Omental fat pad (tissue), 4 donors: Measurements from ENCODE around the gene ACTA1. TPM values are rescaled to one million over a fixed set of nuclear protein-coding genes. Genes with fewer than 3 reads are reported as not detected.

ENCODE experiments used
- ATAC-seq: fragments of 150-250 bp; one replicate; pipeline ENCODE4 v1.9.1; 2016; ENCODE audit warnings: mild to moderate bottlenecking, moderate library complexity; ENCODE audit not compliant: low FRiP score
- DNase-seq: peaks from one replicate; pipeline ENCODE4 v3.0.0-alpha.2; 2019; ENCODE audit warnings: low spot score
- CTCF ChIP-seq, 3 donors: fragments of 450-650 bp; IDR thresholded peaks; one replicate each; pipeline ENCODE4 v1.5.1; 2016 to 2017; ENCODE audit warnings: antibody characterized with exemption in 3 of 3, mild to moderate bottlenecking in 3 of 3, moderate library complexity in 2 of 3
- total RNA-seq, 4 donors: library from RNA; depleted of rRNA; stranded (reverse); fragments of >200 nt; gene quantifications; one replicate each; pipeline ENCODE4 v1.1.0, GENCODE V29; 2016

ACTA1 gene
- total RNA-seq, 4 donors from 2014 or later = 0.56 TPM; not detected in 3

DNA sequence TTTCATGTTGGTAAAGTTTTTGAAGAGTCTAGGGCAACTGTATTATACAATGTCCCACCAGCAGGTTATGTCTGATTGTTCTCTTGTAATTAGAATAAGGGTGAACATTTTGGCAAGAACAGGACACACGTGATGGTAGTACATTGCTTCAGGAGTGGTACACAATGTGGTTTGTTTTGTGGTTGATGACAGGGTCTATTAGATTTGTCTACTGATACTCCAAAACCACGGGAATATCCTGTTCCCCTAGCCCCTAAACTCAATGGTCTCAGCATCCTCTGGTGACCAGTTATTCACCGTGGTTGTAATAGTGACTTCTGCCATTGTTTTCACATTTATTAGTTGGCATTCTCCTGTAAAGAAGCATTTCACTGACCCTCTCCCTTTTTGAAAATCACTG is 22.1 kb upstream of the ACTA1 start:
- no peak for TF ChIP-seq CTCF (IDR thresholded peaks at IDR 0.05)
- ATAC-seq = no peak
- DNase-seq = no peak

- ATAC-seq (no peak), DNase-seq (no peak)
- TF ChIP-seq CTCF (IDR thresholded peaks at IDR 0.05) = no peak
These were observed 20.2 kb upstream of the ACTA1 start for GRCh38 chr1:229454056-229454455.

DNA sequence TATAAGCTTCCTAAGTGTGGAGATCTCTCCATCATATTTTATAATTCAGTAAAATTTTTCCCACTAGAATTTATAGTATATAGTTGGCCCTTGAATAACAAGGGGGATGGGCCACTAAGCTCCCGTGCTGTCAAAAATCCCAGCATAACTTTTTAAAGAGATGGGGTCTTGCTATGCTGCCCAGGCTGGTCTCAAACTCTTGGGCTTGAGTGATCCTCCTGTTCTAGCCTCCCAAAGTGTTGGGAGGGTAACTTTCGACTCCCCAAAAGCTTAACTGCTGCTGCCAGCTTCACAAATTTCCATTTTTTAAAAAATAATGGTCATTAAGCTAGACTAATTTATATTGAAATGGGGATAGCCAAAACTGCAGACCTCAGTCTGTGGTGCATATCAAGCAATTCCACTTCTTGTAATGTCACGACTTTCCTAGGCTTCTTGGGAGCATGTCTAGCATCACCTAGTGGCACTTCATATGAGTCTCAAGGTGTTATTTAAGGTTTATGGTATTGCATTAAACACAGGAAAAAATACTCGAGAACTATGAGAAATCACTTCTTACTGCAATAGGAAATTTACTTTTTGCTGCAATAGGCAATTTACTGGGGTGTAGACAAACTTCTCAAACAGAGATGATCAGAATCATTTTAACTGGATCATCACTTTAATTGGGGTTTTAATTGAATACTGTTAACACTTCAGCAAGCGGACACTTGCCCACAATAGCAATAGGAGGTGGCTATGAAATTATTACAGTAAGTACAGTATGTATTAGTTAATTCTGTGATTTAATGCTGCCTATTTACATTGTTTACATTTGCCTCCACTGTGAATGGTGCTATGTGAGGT is 19.3 kb upstream of the ACTA1 start:
- ATAC-seq (no peak), DNase-seq (no peak)
- TF ChIP-seq CTCF (IDR thresholded peaks at IDR 0.05) = no peak

GRCh38 chr1:229448845-229449244 is 15.0 kb upstream of the ACTA1 start:
- ATAC-seq = no peak
- DNase-seq = no peak
- TF ChIP-seq CTCF (IDR thresholded peaks at IDR 0.05) = no peak

DNA sequence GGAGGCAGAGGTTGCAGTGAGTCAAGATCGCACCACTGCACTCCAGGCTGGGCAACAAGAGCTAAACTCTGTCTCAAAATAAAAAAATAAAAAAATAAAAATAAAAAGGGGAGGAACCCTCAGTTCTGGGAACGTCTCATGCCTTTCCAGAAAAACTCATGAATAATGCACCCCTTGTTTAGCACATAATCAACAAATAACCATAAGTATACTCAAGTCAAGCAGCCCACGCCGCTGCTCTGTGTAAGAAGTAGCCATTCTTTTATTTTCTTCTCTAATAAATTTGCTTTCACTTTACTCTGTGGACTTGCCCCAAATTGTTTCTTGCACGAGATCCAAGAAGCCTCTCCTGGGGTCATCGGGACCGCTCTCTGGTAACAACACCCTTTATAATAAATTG is 14.5 kb upstream of the ACTA1 start:
- no peak for DNase-seq
- TF ChIP-seq CTCF (IDR thresholded peaks at IDR 0.05) = no peak
- ATAC-seq = no peak

DNA sequence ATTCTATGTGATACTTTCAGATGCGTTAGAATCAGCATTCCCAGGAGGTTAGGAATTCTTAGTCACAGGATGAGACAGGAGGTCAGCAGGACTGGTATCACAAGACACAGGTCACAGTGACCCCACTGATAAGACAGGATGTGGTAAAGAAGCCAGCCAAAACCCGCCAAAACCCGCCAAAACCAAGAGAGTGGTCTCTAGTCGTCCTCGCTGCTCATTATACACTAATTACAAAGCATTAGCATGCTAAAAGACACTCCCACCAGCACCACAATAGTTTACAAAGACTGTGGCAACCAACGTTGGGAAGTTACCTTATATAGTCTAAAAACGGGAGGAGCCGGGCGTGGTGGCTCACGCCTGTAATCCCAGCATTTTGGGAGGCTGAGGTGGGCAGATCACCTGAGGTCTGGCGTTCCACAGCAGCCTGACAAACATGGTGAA is 13.9 kb upstream of the ACTA1 start:
- DNase-seq (no peak), ATAC-seq (no peak)
- no peak for TF ChIP-seq CTCF (IDR thresholded peaks at IDR 0.05)

DNA sequence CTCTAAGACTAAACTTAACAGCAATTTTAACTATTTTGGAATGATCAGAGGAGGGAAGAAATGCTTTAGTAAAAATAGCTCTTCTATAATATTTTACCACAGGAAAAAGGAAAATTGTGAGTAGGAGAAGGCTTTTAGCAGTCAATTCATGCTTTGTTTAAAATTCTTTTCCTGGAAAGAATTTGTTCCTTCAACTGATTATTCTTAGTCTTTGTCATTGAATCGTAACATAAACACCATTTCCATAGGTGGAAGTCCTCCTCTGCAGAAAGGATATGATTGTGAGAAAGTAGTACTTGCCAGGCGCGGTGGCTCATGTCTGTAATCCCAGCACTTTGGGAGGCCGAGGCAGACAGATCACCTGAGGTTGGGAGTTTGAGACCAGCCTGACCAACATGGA is 11.9 kb upstream of the ACTA1 start:
- DNase-seq (no peak), ATAC-seq (no peak)
- TF ChIP-seq CTCF (IDR thresholded peaks at IDR 0.05) = no peak
